ENCODE measurements around the gene BMP2K. TPM values are rescaled to one million over a fixed set of nuclear protein-coding genes. Genes with fewer than 3 reads are reported as not detected.

The BMP2K gene
- total RNA-seq, 1 donor from 2014 or later = 37.6 TPM

DNA sequence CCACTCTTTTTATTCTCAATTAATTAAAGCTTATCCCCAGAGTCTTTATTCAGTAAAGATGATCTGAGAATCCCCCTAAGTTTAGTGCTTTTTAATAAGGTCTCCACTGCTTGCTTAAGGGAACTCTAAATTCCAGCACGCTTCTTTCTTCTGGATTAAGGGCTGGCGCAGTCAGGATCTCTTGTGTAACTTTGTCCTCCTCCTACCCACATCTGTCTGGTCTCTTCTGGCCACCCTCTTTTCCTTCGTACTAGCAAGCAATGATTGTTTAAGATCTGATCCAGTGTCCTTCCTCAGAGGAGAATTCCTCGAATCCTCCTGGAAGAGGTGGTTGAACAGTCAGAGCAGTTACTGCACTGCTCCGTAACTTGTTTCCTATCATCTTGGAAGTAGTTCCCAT lies 177.1 kb downstream of the BMP2K start:
- intact Hi-C loops (cut with DNase I) = loop anchor here (2.0 to 10.0 kb wide), 3 partner anchors 1249 to 1382 kb away; partner anchors contain the start of gene CFAP299
- DNase-seq (ENCODE audit: low spot score) = no peak

- intact Hi-C loops (cut with DNase I) = loop anchor here (2.0 to 10.0 kb wide), 3 partner anchors 1248 to 1381 kb away; partner anchors contain the start of gene CFAP299
- no peak for DNase-seq (ENCODE audit: low spot score)
Observed at GRCh38 chr4:78953769-78954666, 177.9 kb downstream of the BMP2K start.

- intact Hi-C loops (cut with DNase I) = loop anchor here (5.0 to 10.0 kb wide), 2 partner anchors 620 to 1378 kb away; partner anchors contain the start of gene CFAP299
Observed at GRCh38 chr4:78956975-78957374, 180.8 kb downstream of the BMP2K start.

DNA sequence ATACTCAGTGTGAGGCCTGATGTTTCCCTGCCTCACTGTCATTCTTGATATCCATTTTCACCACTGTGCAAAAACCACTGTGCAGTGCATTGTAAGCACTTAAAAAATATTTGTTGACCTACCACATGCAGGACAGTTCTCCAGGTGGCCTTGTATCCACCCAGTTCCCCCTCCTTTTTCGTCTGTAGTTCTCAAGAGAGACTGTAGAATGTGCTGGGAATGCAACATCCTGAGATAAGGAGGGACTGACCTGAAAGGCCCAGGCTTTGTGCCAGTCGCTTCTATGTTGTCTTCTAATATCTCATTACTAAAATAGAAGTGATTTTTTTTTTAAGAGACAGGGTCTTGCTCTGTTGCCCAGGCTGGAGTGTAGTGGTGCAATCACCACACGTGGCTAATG lies 184.8 kb downstream of the BMP2K start:
- intact Hi-C loops (cut with DNase I) = no loop called here

More at GRCh38 chr4:78956975-78957374, 180.8 kb downstream of the BMP2K start:
- DNase-seq (ENCODE audit: low spot score) = no peak

More for the DNA sequence above, 184.8 kb downstream of the BMP2K start:
- no peak for DNase-seq (ENCODE audit: low spot score)

Small RNA genes lying within 50 kb of the gene (microRNA-seq; reads per million reads assigned to microRNA genes)
- gene MIR5096 = not detected

Other genes starting within 250 kb of the BMP2K start
- 12.3 TPM for gene ANXA3, start 224.6 kb upstream of the BMP2K start, total RNA-seq
- gene PAQR3, start 163.1 kb downstream of the BMP2K start, total RNA-seq = 9.5 TPM